ENCODE results near the gene ZNF423. TPM values are rescaled to one million over a fixed set of nuclear protein-coding genes. Genes with fewer than 3 reads are reported as not detected.

Gene ZNF423
- total and polyA plus RNA-seq, 10 donors, result 0.36 to 7.0 (median 3.7) TPM

GRCh38 chr16:49441366-49441780 is 414.5 kb downstream of the ZNF423 start:
- DNase-seq, result peak; percentile 89
- Histone ChIP-seq H3K4me1 (peaks cover 0 to 40% (median 22%) of the 10 kb centered on the region in 6 donors), H3K36me3 (no peaks in the 10 kb centered on the region), H3K9me3 (no peaks in the 10 kb centered on the region), H3K27me3 (replicated peaks in 1 of 7) (no peaks in the 10 kb centered on the region), H3K4me3 (peak overlapping the region in 1 of 8 donors; percentile 47), H3K27ac (peak overlapping the region in 7 of 8 donors; percentile 10 to 59 (median 26))
- WGBS, 5 donors, result 1 to 4% (median 2%) methylated on average over 18 of the region's 18 CpGs
- TF ChIP-seq POLR2A (IDR thresholded peaks at IDR 0.05), result no peak
- peak in 8 of 11 experiments; percentile 17 to 57 (median 42) for TF ChIP-seq CTCF (IDR thresholded peaks at IDR 0.05 in 8 of 11, conservative IDR thresholded peaks at IDR 0.05 in 3 of 11)
- TF ChIP-seq POLR2AphosphoS5 (IDR thresholded peaks at IDR 0.05), result peak; percentile 59 to 75 (median 61)
- intact Hi-C loops (cut with DNase I; ENCODE audit: low total_unique reads), result no loop called here

- intact Hi-C loops (cut with DNase I; ENCODE audit: low total_unique reads), result no loop called here
- DNase-seq, result peak; percentile 66
- H3K4me1 ChIP-seq, result peaks cover 0 to 40% (median 22%) of the 10 kb centered on the region in 6 donors
- no peaks in the 10 kb centered on the region for H3K9me3 ChIP-seq
- peak overlapping the region in 1 of 8 donors; percentile 59 for H3K27ac ChIP-seq
- no peaks in the 10 kb centered on the region for H3K36me3 ChIP-seq
- 59 to 61% (median 61%) methylated on average over 20 of the region's 20 CpGs for WGBS, 5 donors
- no peaks in the 10 kb centered on the region for H3K27me3 ChIP-seq (replicated peaks in 1 of 7)
- no peak overlapping the region for H3K4me3 ChIP-seq
- no peak for TF ChIP-seq POLR2AphosphoS5 (IDR thresholded peaks at IDR 0.05)
- peak in 2 of 11 experiments; percentile 13 to 16 for TF ChIP-seq CTCF (IDR thresholded peaks at IDR 0.05 in 8 of 11, conservative IDR thresholded peaks at IDR 0.05 in 3 of 11)
These were observed 415.5 kb downstream of the ZNF423 start for GRCh38 chr16:49440156-49441065.

GRCh38 chr16:49439676-49440075 is 416.2 kb downstream of the ZNF423 start:
- H3K27me3 ChIP-seq (replicated peaks in 1 of 7), result no peaks in the 10 kb centered on the region
- H3K36me3 ChIP-seq, result no peaks in the 10 kb centered on the region
- intact Hi-C loops (cut with DNase I; ENCODE audit: low total_unique reads), result no loop called here
- WGBS, 5 donors, result 85 to 97% (median 92%) methylated on average over 2 to 4 of the region's 4 CpGs
- no peak overlapping the region for H3K4me3 ChIP-seq
- peak; percentile 62 for DNase-seq
- peaks cover 0 to 40% (median 22%) of the 10 kb centered on the region in 6 donors for H3K4me1 ChIP-seq
- no peak overlapping the region for H3K27ac ChIP-seq
- H3K9me3 ChIP-seq, result no peaks in the 10 kb centered on the region
- TF ChIP-seq POLR2A (IDR thresholded peaks at IDR 0.05), result no peak
- TF ChIP-seq CTCF (IDR thresholded peaks at IDR 0.05 in 8 of 11, conservative IDR thresholded peaks at IDR 0.05 in 3 of 11), result no peak
- no peak for TF ChIP-seq POLR2AphosphoS5 (IDR thresholded peaks at IDR 0.05)

GRCh38 chr16:49439050-49439449 is 416.9 kb downstream of the ZNF423 start:
- no peak overlapping the region for H3K27ac ChIP-seq
- H3K9me3 ChIP-seq, result no peaks in the 10 kb centered on the region
- H3K36me3 ChIP-seq, result no peaks in the 10 kb centered on the region
- 69 to 76% (median 72%) methylated on average over 7 of the region's 7 CpGs for WGBS, 5 donors
- TF ChIP-seq CTCF (IDR thresholded peaks at IDR 0.05 in 8 of 11, conservative IDR thresholded peaks at IDR 0.05 in 3 of 11) (no peak), POLR2A (IDR thresholded peaks at IDR 0.05) (no peak), POLR2AphosphoS5 (IDR thresholded peaks at IDR 0.05) (no peak)
- no peak overlapping the region for H3K4me3 ChIP-seq
- intact Hi-C loops (cut with DNase I; ENCODE audit: low total_unique reads), result no loop called here
- peak; percentile 51 for DNase-seq
- H3K27me3 ChIP-seq (replicated peaks in 1 of 7), result no peaks in the 10 kb centered on the region
- peaks cover 0 to 40% (median 22%) of the 10 kb centered on the region in 6 donors for H3K4me1 ChIP-seq
